GM19193 (cell line): ENCODE measurements around the gene DPY19L3.

Experiments used
- POLR2A ChIP-seq: IDR thresholded peaks from 4 replicates; pipeline ENCODE4 v1.6.1; 2011; ENCODE audit not compliant: insufficient read depth, insufficient read length; ENCODE audit errors: extremely low read depth

The DPY19L3 gene

DNA sequence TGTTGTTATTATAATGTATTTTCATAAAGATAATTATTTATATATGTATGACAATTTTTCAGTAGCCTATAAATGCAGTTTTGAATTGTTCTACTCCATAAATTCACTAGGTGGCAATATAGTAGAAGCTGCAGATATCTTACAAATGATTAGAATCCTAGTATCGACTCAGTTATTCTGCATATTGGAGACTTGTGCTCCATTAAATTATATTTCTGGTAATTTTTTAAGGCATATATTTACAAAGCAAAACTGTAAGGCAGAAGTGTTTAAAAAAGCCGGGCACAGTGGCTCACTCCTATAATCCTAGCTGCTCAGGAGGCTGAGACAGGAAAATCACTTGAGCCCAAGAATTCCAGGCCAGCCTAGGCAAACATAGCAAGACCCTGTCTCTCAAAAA is 58.7 kb downstream of the DPY19L3 start:
- no peak for TF ChIP-seq POLR2A

DNA sequence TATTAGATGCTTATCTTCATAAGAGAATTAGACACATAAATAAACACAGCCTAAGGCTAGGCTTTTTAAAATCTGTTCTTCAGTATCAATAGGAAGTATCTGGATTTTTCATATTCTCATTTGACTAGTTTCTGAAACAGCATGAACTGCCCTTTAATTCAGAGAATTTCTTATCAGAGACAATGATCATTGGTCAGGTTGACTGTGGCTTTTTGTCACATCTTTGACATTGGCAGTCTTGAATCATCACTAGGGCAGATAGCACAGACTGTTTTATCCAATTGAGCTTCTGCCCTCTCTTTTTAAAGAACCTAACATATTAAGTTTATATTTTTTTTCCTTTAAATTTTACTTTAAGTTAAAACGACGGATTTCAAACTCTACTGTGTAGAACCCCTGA is 59.6 kb downstream of the DPY19L3 start:
- no peak for TF ChIP-seq POLR2A

DNA sequence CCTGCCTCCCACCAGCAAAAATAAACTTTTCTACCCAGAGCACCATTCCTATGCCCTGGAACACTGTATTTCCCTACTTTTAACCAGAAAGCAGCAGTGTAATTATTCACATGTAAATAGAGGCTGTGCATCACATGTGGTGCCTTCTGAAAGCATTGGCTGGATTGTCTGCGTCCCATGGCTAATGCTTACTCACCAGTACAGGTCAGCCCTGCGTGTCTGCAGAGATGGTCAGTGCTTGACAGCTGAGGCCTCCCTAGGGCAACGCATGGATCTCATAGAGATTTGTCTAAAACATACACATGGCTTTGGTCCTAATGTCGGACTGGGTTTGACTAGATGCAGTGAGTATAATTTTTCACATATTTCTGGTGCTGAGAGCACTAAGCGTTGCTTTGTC is 64.2 kb downstream of the DPY19L3 start:
- no peak for TF ChIP-seq POLR2A

DNA sequence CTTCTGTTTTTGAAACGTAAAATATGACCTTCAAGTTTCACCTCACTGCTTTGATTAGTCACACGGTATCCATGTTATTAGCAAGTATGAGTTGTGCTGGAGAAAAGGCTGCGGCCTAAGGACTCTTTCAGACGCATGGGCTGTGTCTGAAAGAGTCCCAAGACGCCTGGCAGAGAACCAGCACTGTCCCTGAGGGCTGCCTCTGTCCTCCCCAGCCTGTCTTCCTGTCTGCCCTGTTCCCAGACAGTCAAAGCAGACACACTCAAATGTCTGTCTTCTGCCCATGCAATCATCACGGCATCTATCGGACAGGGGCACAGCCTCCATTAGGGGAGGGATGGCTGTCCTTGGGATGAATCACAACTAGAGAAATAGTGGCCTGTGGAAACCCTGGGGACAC is 65.5 kb downstream of the DPY19L3 start:
- no peak for TF ChIP-seq POLR2A

DNA sequence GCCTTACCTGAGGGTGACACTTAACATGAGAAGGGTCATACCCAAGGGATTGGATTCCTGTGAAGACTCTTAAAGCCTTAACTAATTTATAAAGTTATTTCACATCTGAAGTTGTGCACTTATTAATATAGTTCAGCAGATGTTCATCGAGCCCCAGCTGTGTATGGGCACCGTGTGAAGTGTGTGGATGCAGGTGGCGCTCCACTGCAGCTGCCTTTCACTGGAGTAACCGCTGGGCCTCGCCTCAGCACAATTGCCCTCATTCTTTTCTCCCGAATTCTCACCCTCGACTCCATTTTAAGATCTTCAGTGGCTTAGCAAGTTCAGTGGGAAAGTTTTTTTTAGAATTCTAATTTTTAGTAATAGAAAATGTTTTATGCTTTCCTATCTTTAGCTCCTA is 66.2 kb downstream of the DPY19L3 start:
- no peak for TF ChIP-seq POLR2A

DNA sequence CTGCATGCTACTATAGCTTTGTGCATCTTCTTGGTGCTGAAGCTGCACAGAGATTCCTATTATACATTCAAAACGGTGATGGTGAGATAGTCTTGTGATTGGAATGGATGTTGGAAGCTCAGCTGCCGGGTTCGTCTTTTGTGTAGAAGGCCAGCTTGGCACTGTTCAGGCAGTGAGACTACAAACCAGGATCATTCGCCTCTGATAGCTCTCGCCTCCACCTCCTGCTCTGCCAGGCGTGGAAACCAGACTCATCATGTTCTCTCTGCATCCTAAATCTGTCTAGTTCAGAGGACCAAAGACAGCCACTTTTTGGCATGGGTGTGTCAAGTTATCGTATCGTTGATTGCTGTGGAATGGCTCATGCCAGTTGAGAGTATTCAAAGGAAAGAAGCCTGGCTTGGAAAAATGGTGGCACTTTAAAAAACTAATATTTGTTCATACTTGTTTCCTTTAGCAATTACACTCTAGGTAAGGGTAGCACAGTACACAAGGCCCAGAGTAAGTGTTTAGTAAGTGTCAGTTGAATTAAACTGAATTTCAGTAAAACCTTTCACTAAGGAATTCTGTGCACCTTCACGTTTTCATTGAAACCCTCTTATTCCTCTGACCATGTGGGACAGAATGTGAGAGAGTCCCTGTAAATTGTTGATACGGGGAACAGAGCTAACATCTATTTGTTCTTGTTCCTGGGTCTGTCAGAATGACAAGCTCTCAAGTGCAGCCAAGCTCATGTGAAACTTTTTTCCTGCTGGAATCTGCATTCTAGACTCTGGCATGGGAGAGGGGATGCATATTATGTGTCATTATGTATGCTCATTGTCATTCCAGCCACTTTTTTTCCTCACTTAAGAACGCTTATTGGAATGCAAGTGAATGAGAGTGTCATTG is 69.8 kb downstream of the DPY19L3 start:
- no peak for TF ChIP-seq POLR2A

GRCh38 chr19:32476032-32476350 is 70.4 kb downstream of the DPY19L3 start:
- TF ChIP-seq POLR2A, result no peak

GRCh38 chr19:32480321-32480720 is 74.8 kb downstream of the DPY19L3 start:
- TF ChIP-seq POLR2A, result no peak

- TF ChIP-seq POLR2A, result no peak
Observed at GRCh38 chr19:32483574-32483973, 78.0 kb downstream of the DPY19L3 start.

GRCh38 chr19:32489971-32490370 is 84.4 kb downstream of the DPY19L3 start:
- TF ChIP-seq POLR2A, result no peak

DNA sequence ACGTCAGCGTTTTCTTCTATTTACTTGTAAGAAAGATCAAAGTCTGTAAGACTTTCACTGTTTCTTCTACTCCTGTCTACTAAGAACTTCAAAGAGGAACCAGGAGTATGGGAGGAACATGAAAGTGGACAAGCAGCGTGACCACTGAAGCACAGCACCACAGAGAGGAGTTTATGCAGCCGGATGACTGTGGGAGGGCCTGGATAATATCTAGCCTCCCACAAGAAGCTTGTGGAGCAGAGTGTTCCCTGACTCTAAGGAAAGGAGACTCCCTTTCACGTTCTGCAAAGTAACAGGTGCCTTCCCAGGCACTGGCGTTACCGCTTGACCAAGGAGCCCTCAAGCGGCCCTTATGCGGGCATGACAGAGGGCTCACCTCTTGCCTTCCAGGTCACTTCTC is 91.8 kb downstream of the DPY19L3 start:
- no peak for TF ChIP-seq POLR2A

DNA sequence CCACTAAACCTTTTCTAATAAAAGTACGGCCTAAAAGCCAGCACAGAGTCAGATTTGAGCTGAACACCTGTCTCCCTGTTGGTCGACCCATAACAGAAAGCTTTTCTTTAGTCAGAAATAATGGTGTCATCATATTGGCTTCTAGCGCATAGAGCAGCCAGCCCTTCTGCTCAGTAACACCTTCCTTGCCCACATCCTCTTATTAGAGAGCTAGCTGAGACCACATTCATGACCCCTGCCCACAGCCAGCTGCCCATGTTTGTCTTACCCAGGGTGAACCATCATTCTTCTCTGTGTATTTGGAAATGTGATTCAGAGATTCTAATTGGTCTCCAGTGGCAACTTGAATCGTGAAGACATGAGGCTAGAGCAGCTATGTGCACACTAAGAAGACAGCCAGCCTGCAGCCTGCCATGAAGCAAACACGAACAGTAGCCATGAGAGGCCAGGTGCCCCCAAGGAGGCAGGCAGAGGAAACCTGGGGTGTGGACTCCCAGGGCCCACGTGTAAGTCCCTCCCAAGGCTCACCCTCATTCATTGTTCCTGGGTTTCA is 93.2 kb downstream of the DPY19L3 start:
- no peak for TF ChIP-seq POLR2A

DNA sequence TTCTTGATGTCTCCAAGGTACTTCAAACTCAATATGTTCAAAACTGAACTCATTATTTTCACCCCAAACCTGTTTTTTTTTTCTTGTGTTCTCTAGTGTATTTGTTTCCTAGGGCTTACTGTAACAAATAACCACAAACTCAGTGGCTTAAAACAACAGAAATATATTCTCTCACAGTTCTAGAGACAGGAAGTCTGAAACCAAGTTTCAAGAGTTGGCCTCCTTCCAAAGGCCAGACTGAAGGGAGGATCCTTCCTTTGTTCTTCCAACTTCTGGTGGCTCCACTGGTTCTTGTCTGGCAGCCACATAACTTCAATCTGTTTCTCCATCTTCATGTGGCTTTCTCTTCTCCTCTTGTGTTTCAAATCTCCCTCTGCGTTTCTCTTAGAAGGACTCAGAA is 113.5 kb downstream of the DPY19L3 start:
- TF ChIP-seq POLR2A, result no peak

DNA sequence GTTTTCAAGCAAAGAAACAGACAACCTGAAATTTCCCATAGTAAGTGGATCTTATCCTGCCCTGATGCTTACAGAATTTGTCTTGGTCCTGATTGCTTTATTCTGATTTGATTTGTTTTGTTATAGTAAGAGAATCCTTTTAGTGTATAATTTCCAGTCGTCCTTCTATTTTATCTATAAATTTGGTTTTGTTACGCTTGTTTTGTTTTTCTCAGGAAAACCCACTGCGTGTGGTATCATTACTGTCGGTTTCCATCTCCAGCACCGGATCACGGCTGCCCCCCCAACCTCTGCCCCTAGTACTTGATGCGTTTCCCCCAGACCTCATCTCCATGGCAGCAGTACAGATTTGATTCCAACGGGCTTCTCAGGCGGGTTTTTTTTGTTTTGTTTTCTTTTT is 117.4 kb downstream of the DPY19L3 start:
- no peak for TF ChIP-seq POLR2A

GRCh38 chr19:32526895-32527294 is 121.3 kb downstream of the DPY19L3 start:
- no peak for TF ChIP-seq POLR2A

GRCh38 chr19:32530773-32531172 is 125.2 kb downstream of the DPY19L3 start:
- no peak for TF ChIP-seq POLR2A
